AG04450 (cell line): Measurements from ENCODE around the gene AJM1. TPM values are rescaled to one million over a fixed set of nuclear protein-coding genes. Genes with fewer than 3 reads are reported as not detected.
A peak's percentile ranks its signal among the peaks of the same experiment; 100 is the strongest.

ENCODE experiments used
- CTCF ChIA-PET: fragments of 300-600, 350-600 bp; formaldehyde crosslinking; extraction: SDS; loops from one replicate; lab custom pipeline; 2022; ENCODE audit warnings: antibody characterized with exemption, inconsistent platforms; lab: Charles Lee
- POLR2A ChIA-PET: fragments of 350-600 bp; formaldehyde crosslinking; extraction: SDS; loops from one replicate; lab custom pipeline; 2021; ENCODE audit warnings: antibody characterized with exemption, inconsistent platforms; lab: Yijun Ruan, JAX
- DNase-seq: peaks from one replicate; pipeline ENCODE4 v3.0.0-alpha.2; 2011; ENCODE audit warnings: low read depth, low spot score
- H3K27ac ChIP-seq: one replicate; pipeline ENCODE4 v1.5.1; 2012; ENCODE audit warnings: low read depth, low read length, control low read depth
- H3K27me3 ChIP-seq: one replicate; pipeline ENCODE4 v1.6.0; 2012; ENCODE audit warnings: low read length; ENCODE audit not compliant: control insufficient read depth, insufficient read depth
- H3K4me3 ChIP-seq: 2 replicates; pipeline ENCODE4 v1.5.1; 2011; ENCODE audit warnings: mild to moderate bottlenecking, low read depth, low read length, control low read depth
- H3K9me3 ChIP-seq: 2 replicates; pipeline ENCODE4 v1.5.1; 2012; ENCODE audit warnings: low read length; ENCODE audit not compliant: control insufficient read depth, insufficient read depth
- polyA plus RNA-seq: library from polyadenylated mRNA; depleted of rRNA; stranded (reverse); fragments of >200 nt; gene quantifications from 2 replicates; pipeline ENCODE4 v1.2.3, GENCODE V29; 2011
- TF ChIP-seq, protein P1 (sequence below): IDR thresholded peaks from 2 replicates; pipeline ENCODE4 v1.5.1; 2011; ENCODE audit warnings: low read depth, low read length, control low read depth, inconsistent platforms

AJM1 gene
- polyA plus RNA-seq, 1 experiment, result 0.26 TPM

DNA sequence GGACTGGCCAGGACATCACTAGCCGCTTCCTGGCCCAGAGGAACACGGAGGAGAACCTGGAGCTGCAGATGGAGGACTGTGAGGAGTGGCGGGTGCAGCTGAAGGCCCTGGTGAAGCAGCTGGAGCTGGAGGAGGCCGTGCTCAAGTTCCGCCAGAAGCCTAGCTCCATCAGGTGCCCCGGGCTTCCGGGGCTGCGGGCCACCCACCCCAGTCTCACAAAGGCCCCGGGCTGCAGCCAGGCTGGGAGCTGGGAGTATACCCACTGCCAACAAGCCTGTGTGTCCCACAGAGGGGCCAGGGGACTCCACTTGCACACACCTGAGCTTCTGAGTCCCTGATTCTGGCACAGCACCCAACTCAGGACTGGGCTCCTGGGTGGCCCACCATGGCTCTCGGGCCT, 36.2 kb upstream of the AJM1 start:
- TF ChIP-seq, protein P1, sequence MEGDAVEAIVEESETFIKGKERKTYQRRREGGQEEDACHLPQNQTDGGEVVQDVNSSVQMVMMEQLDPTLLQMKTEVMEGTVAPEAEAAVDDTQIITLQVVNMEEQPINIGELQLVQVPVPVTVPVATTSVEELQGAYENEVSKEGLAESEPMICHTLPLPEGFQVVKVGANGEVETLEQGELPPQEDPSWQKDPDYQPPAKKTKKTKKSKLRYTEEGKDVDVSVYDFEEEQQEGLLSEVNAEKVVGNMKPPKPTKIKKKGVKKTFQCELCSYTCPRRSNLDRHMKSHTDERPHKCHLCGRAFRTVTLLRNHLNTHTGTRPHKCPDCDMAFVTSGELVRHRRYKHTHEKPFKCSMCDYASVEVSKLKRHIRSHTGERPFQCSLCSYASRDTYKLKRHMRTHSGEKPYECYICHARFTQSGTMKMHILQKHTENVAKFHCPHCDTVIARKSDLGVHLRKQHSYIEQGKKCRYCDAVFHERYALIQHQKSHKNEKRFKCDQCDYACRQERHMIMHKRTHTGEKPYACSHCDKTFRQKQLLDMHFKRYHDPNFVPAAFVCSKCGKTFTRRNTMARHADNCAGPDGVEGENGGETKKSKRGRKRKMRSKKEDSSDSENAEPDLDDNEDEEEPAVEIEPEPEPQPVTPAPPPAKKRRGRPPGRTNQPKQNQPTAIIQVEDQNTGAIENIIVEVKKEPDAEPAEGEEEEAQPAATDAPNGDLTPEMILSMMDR, result no peak
- H3K27ac ChIP-seq, result no peak overlapping the region
- ChIA-PET POLR2A (no interaction called here), CTCF (interaction anchor here (1.5 to 2.6 kb wide), 2 partner anchors 13 to 36 kb away, joined by 5 to 12 read pairs; partner anchors contain the start of gene AJM1)
- no peaks in the 10 kb centered on the region; the same call in 1 of the 2 replicates for H3K9me3 ChIP-seq
- H3K27me3 ChIP-seq, result peaks cover 9% of the 10 kb centered on the region
- H3K4me3 ChIP-seq, result no peak overlapping the region
- no peak for DNase-seq

DNA sequence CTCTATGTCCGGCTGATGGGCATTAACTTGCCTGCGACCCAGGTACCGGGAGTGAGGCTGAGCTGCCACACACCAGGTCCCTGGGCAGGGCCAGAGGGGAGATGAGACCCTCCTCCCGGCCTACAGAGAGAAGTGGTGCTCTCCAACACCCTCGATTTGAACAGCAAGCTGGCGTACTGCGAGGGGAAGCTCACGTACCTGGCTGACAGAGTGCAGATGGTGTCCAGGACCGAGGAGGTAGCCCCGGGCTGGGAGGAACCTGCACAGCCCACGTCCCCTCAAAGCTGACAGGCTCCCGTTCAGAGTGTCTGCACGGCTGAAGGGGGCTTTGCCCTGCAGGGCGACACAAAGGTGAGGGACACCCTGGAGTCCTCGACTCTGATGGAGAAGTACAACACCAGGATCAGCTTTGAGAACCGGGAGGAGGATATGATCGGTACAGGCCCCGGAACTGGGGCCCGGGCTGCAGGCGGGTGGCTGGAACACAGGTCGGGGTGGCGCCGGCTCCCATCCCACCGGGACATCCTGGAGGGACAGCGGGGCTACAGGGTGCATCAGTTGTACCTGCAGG, 35.6 kb upstream of the AJM1 start:
- no peak for DNase-seq
- no peaks in the 10 kb centered on the region; the same call in 1 of the 2 replicates for H3K9me3 ChIP-seq
- H3K27ac ChIP-seq, result no peak overlapping the region
- TF ChIP-seq, protein P1, result no peak
- H3K4me3 ChIP-seq, result peak overlapping the region; percentile 78
- ChIA-PET POLR2A (interaction anchor here (0.6 kb wide), 1 partner anchor 241 kb away, joined by 5 read pairs; no protein-coding TSS in a partner anchor), CTCF (interaction anchor here (1.5 to 2.6 kb wide), 2 partner anchors 14 to 36 kb away, joined by 5 to 12 read pairs; partner anchors contain the start of gene AJM1)
- peaks cover 6% of the 10 kb centered on the region for H3K27me3 ChIP-seq

DNA sequence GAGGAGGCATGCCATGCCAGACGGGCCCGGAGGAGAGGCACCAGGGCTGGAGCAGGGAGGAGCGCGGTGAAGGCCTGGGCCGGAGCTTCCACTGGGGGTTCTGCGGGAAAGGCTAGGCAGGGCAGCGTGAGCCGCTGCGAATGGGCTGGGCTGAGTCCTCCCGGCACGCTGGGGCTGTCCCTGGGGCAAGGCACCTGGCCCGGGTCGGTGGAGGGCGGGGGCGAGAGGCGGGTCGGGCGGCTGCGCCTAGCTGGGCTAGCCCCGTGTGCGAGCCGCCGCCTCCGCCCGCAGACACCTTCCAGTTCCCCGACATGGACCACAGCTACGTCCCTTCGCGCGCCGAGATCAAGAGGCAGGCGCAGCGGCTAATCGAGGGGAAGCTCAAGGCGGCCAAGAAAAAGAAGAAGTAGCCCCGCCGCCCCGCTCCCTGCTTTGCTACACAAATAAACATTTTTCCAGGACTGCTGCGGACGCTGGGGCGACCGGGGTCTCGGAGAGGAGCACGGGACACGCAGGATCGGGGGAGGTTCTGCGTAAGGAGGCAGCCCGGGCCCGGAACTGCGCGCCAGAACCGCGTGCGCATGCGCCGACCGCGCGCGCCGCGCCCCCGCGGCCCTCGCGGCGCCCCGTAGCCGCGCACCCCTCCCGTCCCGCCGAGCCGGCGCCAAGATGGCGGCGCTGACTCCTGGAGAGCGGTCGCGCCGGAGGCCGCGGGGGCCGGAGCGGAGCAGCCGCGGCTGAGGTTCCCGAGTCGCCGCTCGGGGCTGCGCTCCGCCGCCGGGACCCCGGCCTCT, 34.8 kb upstream of the AJM1 start, which contains the start of gene RABL6:
Gene RABL6 (plus strand): TSS at position 668 of the 794 bp plus-strand sequence. CDS start 249 bp downstream, outside the sequence.
- no peaks in the 10 kb centered on the region; the same call in 1 of the 2 replicates for H3K9me3 ChIP-seq
- no peak for DNase-seq
- H3K27ac ChIP-seq, result peak within 1 kb of the TSS; percentile 52
- ChIA-PET CTCF (interaction anchor here (2.6 kb wide), 1 partner anchor 14 kb away, joined by 12 read pairs; no protein-coding TSS in a partner anchor), POLR2A (interaction anchor here (0.6 to 1.0 kb wide), 3 partner anchors 13 to 241 kb away, joined by 3 to 5 read pairs (median 3); no protein-coding TSS in a partner anchor)
- peaks cover under 1% of the 10 kb centered on the region for H3K27me3 ChIP-seq
- TF ChIP-seq, protein P1, result no peak
- H3K4me3 ChIP-seq, result peak within 1 kb of the TSS; percentile 78

DNA sequence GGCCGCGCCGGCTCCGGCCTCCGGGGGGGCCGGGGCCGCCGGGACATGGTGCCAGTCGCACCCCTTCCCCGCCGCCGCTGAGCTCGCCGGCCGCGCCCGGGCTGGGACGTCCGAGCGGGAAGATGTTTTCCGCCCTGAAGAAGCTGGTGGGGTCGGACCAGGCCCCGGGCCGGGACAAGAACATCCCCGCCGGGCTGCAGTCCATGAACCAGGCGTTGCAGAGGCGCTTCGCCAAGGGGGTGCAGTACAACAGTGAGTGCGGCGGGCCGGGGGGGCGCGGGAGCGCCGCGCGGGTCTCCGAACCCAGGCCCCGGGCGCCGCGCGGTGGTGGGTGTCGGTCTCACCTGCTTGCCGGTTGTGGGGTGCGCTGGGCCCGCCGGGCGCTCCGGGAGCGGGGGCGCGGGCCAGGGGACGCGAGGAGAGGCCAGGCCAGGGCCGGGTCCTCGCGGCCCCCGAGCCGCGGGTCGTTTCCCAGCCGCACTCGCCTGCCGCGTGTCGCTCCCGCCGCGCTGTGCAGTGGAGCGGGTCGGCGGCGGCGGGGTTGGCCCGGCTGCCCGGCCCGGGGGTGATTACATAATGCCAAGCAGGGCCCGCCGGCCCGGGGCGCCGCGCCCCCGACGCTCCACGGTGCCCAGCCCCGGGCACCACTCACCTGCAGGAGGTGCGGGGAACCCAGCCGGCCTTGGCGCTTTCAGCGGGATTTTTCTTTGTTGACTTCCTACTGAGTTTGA, 34.0 kb upstream of the AJM1 start:
- ChIA-PET CTCF (interaction anchor here (2.6 kb wide), 1 partner anchor 15 kb away, joined by 12 read pairs; no protein-coding TSS in a partner anchor), POLR2A (interaction anchor here (1.0 kb wide), 2 partner anchors 14 to 18 kb away, joined by 3 read pairs; no protein-coding TSS in a partner anchor)
- Histone ChIP-seq H3K9me3 (no peaks in the 10 kb centered on the region; the same call in 1 of the 2 replicates), H3K4me3 (peak overlapping the region; percentile 78), H3K27ac (peak overlapping the region; percentile 11), H3K27me3 (no peaks in the 10 kb centered on the region)
- no peak for DNase-seq
- TF ChIP-seq, protein P1, result no peak
